HepG2 (cell line): Measurements from ENCODE around the gene ZNF217. TPM values are rescaled to one million over a fixed set of nuclear protein-coding genes. Genes with fewer than 3 reads are reported as not detected.

Source experiments
- GMEB2 ChIP-seq: IDR thresholded peaks from 2 replicates; pipeline ENCODE4 v1.6.1; 2016; ENCODE audit warnings: missing biosample characterization, missing genetic modification reagents, low read depth
- IRF1 ChIP-seq: sonication (generic); formaldehyde crosslinking; IDR thresholded peaks from 2 replicates; pipeline ENCODE4 v1.4.0; 2020; ENCODE audit warnings: low read depth, mild to moderate bottlenecking, missing genetic modification reagents
- JUNB ChIP-seq: sonication (generic); formaldehyde crosslinking; IDR thresholded peaks from 2 replicates; pipeline ENCODE4 v1.8.0; 2022; ENCODE audit warnings: missing genetic modification reagents, mild to moderate bottlenecking, borderline replicate concordance
- KAT2B ChIP-seq: fragments of 150-350 bp; IDR thresholded peaks from 2 replicates; pipeline ENCODE4 v1.6.1; 2014; ENCODE audit warnings: low read depth, low read length, borderline replicate concordance
- KDM5A ChIP-seq: fragments of 200-600 bp; sonication (generic); IDR thresholded peaks from 2 replicates; pipeline ENCODE4 v1.7.0; 2018; ENCODE audit warnings: antibody characterized with exemption, mild to moderate bottlenecking, low read length, borderline replicate concordance
- KLF16 ChIP-seq, 2 experiments: sonication (generic) in 1 of 2; formaldehyde crosslinking in 1 of 2; IDR thresholded peaks; 2 replicates each; pipeline versions ENCODE4 v1.6.1 to v1.8.0; 2016 to 2023; ENCODE audit warnings: missing genetic modification reagents in 2 of 2, missing compliant biosample characterization in 1 of 2
- MXI1 ChIP-seq: IDR thresholded peaks from 3 replicates; pipeline ENCODE4 v1.6.1; 2012; ENCODE audit warnings: low read depth, low read length, inconsistent platforms, borderline replicate concordance
- RFXAP ChIP-seq: sonication (generic); formaldehyde crosslinking; IDR thresholded peaks from 2 replicates; pipeline ENCODE4 v1.4.0; 2020; ENCODE audit warnings: missing genetic modification reagents, borderline replicate concordance
- SKI ChIP-seq: fragments of 450-650 bp; IDR thresholded peaks from one replicate; pipeline ENCODE4 v1.6.1; 2018; ENCODE audit warnings: mild to moderate bottlenecking; ENCODE audit not compliant: partially characterized antibody
- SP1 ChIP-seq, 2 experiments: fragments of 450-650 bp in 1 of 2; sonication (generic) in 1 of 2; formaldehyde crosslinking in 1 of 2; IDR thresholded peaks; 2 replicates each; pipeline versions ENCODE4 v1.4.0 to v1.6.1; 2016 to 2020; ENCODE audit warnings: missing genetic modification reagents in 1 of 2
- TBL1XR1 ChIP-seq: fragments of 150-350 bp; IDR thresholded peaks from 2 replicates; pipeline ENCODE4 v1.6.1; 2014; ENCODE audit warnings: borderline replicate concordance, low read length; ENCODE audit not compliant: partially characterized antibody
- WIZ ChIP-seq: sonication (generic); formaldehyde crosslinking; IDR thresholded peaks from 2 replicates; pipeline ENCODE4 v1.5.1; 2020; ENCODE audit warnings: mild to moderate bottlenecking, missing genetic modification reagents
- ZBTB21 ChIP-seq: sonication (generic); formaldehyde crosslinking; IDR thresholded peaks from 2 replicates; pipeline ENCODE4 v1.4.0; 2020; ENCODE audit warnings: missing genetic modification reagents
- ZBTB33 ChIP-seq: sonication (generic); formaldehyde crosslinking; IDR thresholded peaks from 2 replicates; pipeline ENCODE4 v1.4.0; 2020; ENCODE audit warnings: missing genetic modification reagents
- ZMYM4 ChIP-seq: sonication (generic); formaldehyde crosslinking; IDR thresholded peaks from 2 replicates; pipeline ENCODE4 v1.8.1; 2023; ENCODE audit warnings: mild to moderate bottlenecking, missing genetic modification reagents
- ZNF234 ChIP-seq: sonication (generic); formaldehyde crosslinking; conservative IDR thresholded peaks from 2 replicates; pipeline ENCODE4 v1.5.1; 2020; ENCODE audit warnings: mild to moderate bottlenecking, missing genetic modification reagents
- ZNF280D ChIP-seq: sonication (generic); formaldehyde crosslinking; IDR thresholded peaks from 2 replicates; pipeline ENCODE4 v1.5.1; 2020; ENCODE audit warnings: mild to moderate bottlenecking, missing genetic modification reagents
- ZNF414 ChIP-seq: sonication (generic); formaldehyde crosslinking; IDR thresholded peaks from 2 replicates; pipeline ENCODE4 v1.5.0; 2020; ENCODE audit warnings: missing genetic modification reagents
- ZNF614 ChIP-seq: IDR thresholded peaks from 2 replicates; pipeline ENCODE4 v1.6.1; 2018; ENCODE audit warnings: missing biosample characterization, missing genetic modification reagents, inconsistent platforms, borderline replicate concordance
- ZNF792 ChIP-seq: IDR thresholded peaks from 2 replicates; pipeline ENCODE4 v1.6.1; 2016
- ZNF883 ChIP-seq: sonication (generic); formaldehyde crosslinking; IDR thresholded peaks from 2 replicates; pipeline ENCODE4 v1.5.1; 2020; ENCODE audit warnings: mild to moderate bottlenecking, missing genetic modification reagents; ENCODE audit errors: not compliant biosample characterization
- polyA plus RNA-seq, 8 experiments: library from polyadenylated mRNA; depleted of rRNA in 3 of 8; stranded (reverse) in 7 of 8; unstranded in 1 of 8; fragments of >200 nt; fragmentation: Illumina TruSeq in 4 of 8; extraction: Trizol in 4 of 8; gene quantifications; 2 replicates each; pipeline versions ENCODE4 v1.2.1 to v1.2.3, GENCODE V29; 2011 to 2016; ENCODE audit warnings: low read depth in 4 of 8, missing spikeins in 1 of 8, mixed read lengths in 1 of 8; ENCODE audit not compliant: insufficient read depth in 1 of 8
- total RNA-seq, 5 experiments: library from RNA; depleted of rRNA; stranded (reverse); fragments of >200 nt; fragmentation: Illumina TruSeq; extraction: Trizol; gene quantifications; 2 replicates each; pipeline ENCODE4 v1.2.3, GENCODE V29; 2016; ENCODE audit warnings: low read depth in 1 of 5

The ZNF217 gene
- total and polyA plus RNA-seq, 2 of the 13 experiments (the other 11 are each of a cell fraction or from before 2014, with no cell fraction given) = 22.3 to 29.8 TPM

- TF ChIP-seq ZNF280D (CRISPR knock-in tag) (no peak), TBL1XR1 (peak; percentile 9), ZNF414 (CRISPR knock-in tag) (peak; percentile 46; the same call in 1 of the 2 replicates), JUNB (CRISPR knock-in tag) (no peak), KAT2B (no peak), GMEB2 (CRISPR knock-in tag) (no peak), ZBTB33 (CRISPR knock-in tag) (0 out of 2 replicates have a peak, but pooled peaks have one; percentile 14), ZNF883 (CRISPR knock-in tag) (no peak), ZBTB21 (CRISPR knock-in tag) (no peak), KDM5A (no peak; the same call in 1 of the 2 replicates), MXI1 (peak; percentile 48; the same call in 1 of the 3 replicates), KLF16 (CRISPR knock-in tag; IDR thresholded peaks at IDR 0.05) (peak in 1 of 2 experiments; percentile 90; a peak in 2 of 4 replicates), WIZ (CRISPR knock-in tag) (no peak), ZNF614 (CRISPR knock-in tag) (peak; percentile 67; the same call in 1 of the 2 replicates), SKI (peak; percentile 36), ZMYM4 (CRISPR knock-in tag) (peak; percentile 76), ZNF792 (CRISPR knock-in tag) (peak; percentile 71; the same call in 1 of the 2 replicates), IRF1 (CRISPR knock-in tag) (no peak), SP1 (IDR thresholded peaks at IDR 0.05) (no peak), SP1 (CRISPR knock-in tag; IDR thresholded peaks at IDR 0.05) (no peak; the same call in 1 of the 2 replicates), ZNF234 (CRISPR knock-in tag) (no peak; the same call in 1 of the 2 replicates), RFXAP (CRISPR knock-in tag) (peak; percentile 67)
These were observed 30.0 kb upstream of the ZNF217 start (continued) for GRCh38 chr20:53623454-53624211.
